AG04450 (cell line): ENCODE measurements around the gene CD3G. TPM values are rescaled to one million over a fixed set of nuclear protein-coding genes. Genes with fewer than 3 reads are reported as not detected.

Experiments
- CTCF ChIA-PET: fragments of 300-600, 350-600 bp; formaldehyde crosslinking; extraction: SDS; loops from one replicate; lab custom pipeline; 2022; ENCODE audit warnings: antibody characterized with exemption, inconsistent platforms; lab: Charles Lee
- POLR2A ChIA-PET: fragments of 350-600 bp; formaldehyde crosslinking; extraction: SDS; loops from one replicate; lab custom pipeline; 2021; ENCODE audit warnings: antibody characterized with exemption, inconsistent platforms; lab: Yijun Ruan, JAX
- DNase-seq: peaks from one replicate; pipeline ENCODE4 v3.0.0-alpha.2; 2011; ENCODE audit warnings: low read depth, low spot score
- H3K27ac ChIP-seq: one replicate; pipeline ENCODE4 v1.5.1; 2012; ENCODE audit warnings: low read depth, low read length, control low read depth
- H3K27me3 ChIP-seq: one replicate; pipeline ENCODE4 v1.6.0; 2012; ENCODE audit warnings: low read length; ENCODE audit not compliant: control insufficient read depth, insufficient read depth
- H3K4me3 ChIP-seq: 2 replicates; pipeline ENCODE4 v1.5.1; 2011; ENCODE audit warnings: mild to moderate bottlenecking, low read depth, low read length, control low read depth
- H3K9me3 ChIP-seq: 2 replicates; pipeline ENCODE4 v1.5.1; 2012; ENCODE audit warnings: low read length; ENCODE audit not compliant: control insufficient read depth, insufficient read depth
- polyA plus RNA-seq: library from polyadenylated mRNA; depleted of rRNA; stranded (reverse); fragments of >200 nt; gene quantifications from 2 replicates; pipeline ENCODE4 v1.2.3, GENCODE V29; 2011
- TF ChIP-seq, protein P1 (sequence below): IDR thresholded peaks from 2 replicates; pipeline ENCODE4 v1.5.1; 2011; ENCODE audit warnings: low read depth, low read length, control low read depth, inconsistent platforms

The CD3G gene
- polyA plus RNA-seq, 1 experiment = not detected

DNA sequence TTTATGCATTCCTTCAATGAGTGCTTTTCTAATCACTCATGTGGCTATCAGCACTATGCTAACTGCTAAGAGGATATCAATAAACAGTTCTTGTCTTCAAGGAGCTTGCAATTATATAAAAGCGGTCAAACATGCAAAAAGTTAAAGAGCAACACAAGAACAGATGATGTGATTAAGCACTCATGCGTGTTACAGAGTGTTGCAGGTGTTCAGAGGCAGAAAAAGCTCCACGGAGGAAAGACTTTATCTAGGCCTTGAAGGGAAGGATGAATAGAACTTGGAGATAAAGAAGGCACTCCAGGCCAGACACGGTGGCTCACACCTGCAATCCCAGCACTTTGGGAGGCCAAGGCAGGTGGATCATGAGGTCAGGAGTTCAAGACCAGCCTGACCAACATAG, 26.0 kb upstream of the CD3G start:
- Histone ChIP-seq H3K27ac (no peak overlapping the region), H3K4me3 (no peak overlapping the region), H3K27me3 (peaks cover 11% of the 10 kb centered on the region), H3K9me3 (no peaks in the 10 kb centered on the region)
- CTCF ChIA-PET = interaction anchor here (0.7 kb wide), 1 partner anchor 174 kb away, joined by 5 read pairs; no protein-coding TSS in a partner anchor
- TF ChIP-seq, protein P1, sequence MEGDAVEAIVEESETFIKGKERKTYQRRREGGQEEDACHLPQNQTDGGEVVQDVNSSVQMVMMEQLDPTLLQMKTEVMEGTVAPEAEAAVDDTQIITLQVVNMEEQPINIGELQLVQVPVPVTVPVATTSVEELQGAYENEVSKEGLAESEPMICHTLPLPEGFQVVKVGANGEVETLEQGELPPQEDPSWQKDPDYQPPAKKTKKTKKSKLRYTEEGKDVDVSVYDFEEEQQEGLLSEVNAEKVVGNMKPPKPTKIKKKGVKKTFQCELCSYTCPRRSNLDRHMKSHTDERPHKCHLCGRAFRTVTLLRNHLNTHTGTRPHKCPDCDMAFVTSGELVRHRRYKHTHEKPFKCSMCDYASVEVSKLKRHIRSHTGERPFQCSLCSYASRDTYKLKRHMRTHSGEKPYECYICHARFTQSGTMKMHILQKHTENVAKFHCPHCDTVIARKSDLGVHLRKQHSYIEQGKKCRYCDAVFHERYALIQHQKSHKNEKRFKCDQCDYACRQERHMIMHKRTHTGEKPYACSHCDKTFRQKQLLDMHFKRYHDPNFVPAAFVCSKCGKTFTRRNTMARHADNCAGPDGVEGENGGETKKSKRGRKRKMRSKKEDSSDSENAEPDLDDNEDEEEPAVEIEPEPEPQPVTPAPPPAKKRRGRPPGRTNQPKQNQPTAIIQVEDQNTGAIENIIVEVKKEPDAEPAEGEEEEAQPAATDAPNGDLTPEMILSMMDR = no peak
- DNase-seq = no peak
- POLR2A ChIA-PET = no interaction called here

DNA sequence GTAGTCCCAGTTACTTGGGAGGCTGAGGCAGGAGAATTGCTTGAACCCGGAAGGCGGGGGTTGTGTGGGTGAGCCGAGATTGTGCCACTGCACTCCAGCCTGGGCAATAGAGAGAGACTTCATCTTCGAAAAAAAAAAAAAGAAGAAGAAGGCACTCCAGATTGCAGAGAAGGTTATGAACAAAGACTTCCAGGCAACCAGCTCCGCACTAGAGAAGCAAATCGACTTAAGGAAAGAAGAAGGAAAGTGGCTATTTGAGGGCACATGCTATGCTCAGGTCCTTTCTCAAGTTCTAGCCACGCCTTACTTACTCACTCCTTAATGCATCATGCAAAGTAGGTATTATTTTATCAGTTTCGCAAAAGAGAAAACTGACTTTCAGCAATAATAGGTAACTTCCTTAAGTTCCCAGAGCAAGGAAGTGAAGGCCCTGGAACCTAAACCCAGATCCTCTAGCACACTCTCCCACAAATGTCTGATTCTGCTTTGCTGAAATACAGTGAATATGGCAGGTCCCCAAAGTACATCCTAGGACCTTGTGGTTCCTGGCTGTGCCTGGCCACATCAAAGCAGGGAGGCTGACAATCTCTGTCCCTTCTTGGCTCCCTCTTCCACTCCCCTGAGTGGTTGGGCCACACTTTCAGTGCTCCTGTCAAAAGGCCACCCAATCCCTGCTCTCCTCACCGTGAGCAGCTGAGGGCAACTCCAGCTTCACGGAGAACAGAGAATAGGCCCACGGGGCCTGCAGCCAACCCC, 25.4 kb upstream of the CD3G start:
- TF ChIP-seq, protein P1 = no peak
- H3K9me3 ChIP-seq = no peaks in the 10 kb centered on the region
- no peak for DNase-seq
- peaks cover 8% of the 10 kb centered on the region for H3K27me3 ChIP-seq
- ChIA-PET POLR2A (no interaction called here), CTCF (no interaction called here)
- H3K27ac ChIP-seq = no peak overlapping the region
- no peak overlapping the region for H3K4me3 ChIP-seq

DNA sequence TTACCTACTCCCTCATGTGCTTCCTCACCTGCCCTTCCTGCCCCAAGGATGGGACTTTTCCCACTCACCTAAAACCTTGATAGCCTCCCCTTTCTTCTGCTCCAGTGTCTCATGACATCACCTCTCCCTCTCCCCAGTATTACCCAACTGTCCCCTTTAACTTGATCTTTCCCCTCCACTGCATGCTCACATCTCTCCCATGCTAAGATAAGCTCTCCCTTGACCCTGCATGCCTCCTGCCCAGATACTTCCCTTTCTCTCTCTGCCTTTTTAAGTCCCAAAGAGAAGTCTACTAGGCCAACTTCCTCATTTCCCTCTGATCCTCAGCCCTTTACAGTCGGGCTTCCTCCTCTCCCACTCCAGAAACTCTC, 24.8 kb upstream of the CD3G start:
- Histone ChIP-seq H3K27ac (no peak overlapping the region), H3K27me3 (peaks cover 8% of the 10 kb centered on the region), H3K9me3 (no peaks in the 10 kb centered on the region), H3K4me3 (no peak overlapping the region)
- TF ChIP-seq, protein P1 = no peak
- ChIA-PET POLR2A (no interaction called here), CTCF (no interaction called here)
- DNase-seq = no peak

DNA sequence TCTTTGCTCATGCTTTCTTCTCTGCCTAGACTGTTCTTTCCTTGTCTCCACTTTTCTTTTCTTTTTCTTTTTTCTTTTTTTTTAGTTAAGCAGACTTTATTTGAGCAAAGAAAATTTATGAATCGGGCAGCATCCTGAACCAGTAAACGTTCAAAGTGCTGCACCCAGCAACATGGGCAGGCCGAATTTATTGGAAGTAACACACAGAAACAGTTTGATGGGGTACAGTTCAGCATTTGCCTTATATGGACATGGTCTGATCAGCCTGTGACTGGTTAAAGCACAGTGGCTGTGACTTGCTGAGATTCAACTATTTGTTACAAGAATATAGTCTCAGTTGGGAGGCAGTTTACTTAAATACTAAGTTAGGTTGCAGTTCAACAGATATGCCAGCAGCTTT, 23.6 kb upstream of the CD3G start:
- H3K27ac ChIP-seq = no peak overlapping the region
- H3K9me3 ChIP-seq = no peaks in the 10 kb centered on the region
- no peak overlapping the region for H3K4me3 ChIP-seq
- ChIA-PET CTCF (no interaction called here), POLR2A (no interaction called here)
- no peak for DNase-seq
- H3K27me3 ChIP-seq = no peaks in the 10 kb centered on the region
- TF ChIP-seq, protein P1 = no peak

DNA sequence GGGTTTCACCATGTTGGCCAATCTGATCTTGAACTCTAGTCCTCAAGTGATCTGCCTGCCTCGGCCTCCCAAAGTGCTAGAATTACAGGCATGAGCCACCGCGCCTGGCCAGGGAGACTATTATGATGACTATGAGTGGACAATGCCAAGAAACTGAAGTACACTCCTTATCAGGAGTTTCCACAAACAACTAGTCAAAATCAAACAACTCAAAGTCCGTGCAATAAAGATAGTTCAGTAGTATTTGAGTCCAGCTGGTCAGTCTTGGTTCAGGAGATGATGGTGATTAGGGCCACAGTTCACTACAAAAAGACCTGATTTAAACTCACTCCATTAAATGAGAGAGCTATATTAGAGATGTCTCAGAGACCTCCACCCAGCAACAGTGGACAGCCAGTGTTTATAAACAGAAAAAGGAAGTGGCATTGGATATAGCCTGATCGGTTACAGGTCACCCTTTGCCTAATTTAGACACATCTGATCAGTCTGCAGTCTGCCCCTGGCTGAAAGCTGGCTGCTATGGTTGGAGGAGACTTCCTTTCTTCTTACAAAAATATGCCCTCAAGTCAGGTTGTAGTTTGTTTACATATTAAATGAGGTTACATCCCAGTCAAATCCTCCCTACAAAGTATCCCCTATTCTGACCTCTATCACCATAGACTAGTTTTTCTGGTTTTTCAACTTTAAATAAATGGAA, 22.6 kb upstream of the CD3G start:
- Histone ChIP-seq H3K4me3 (no peak overlapping the region), H3K27ac (no peak overlapping the region), H3K27me3 (no peaks in the 10 kb centered on the region), H3K9me3 (no peaks in the 10 kb centered on the region)
- TF ChIP-seq, protein P1 = no peak
- POLR2A ChIA-PET = no interaction called here
- DNase-seq = no peak
- CTCF ChIA-PET = interaction anchor here (1.0 kb wide), 1 partner anchor 26 kb away, joined by 3 read pairs; no protein-coding TSS in a partner anchor
